HUES6 (cell line): ENCODE results near the gene ST7.
A peak's percentile ranks its signal among the peaks of the same experiment; 100 is the strongest.

Experiments
- H3K27ac ChIP-seq: 2 replicates; pipeline ENCODE4 v1.7.0; 2013; ENCODE audit warnings: low read depth, mild to moderate bottlenecking, low read length, inconsistent platforms
- H3K27me3 ChIP-seq: 2 replicates; pipeline ENCODE4 v1.6.1; 2013; ENCODE audit warnings: low read length; ENCODE audit not compliant: control insufficient read depth, insufficient read depth
- H3K36me3 ChIP-seq: 2 replicates; pipeline ENCODE4 v1.6.1; 2013; ENCODE audit warnings: low read length; ENCODE audit not compliant: control insufficient read depth, insufficient read depth
- H3K4me1 ChIP-seq: 2 replicates; pipeline ENCODE4 v1.6.1; 2013; ENCODE audit warnings: low read length; ENCODE audit not compliant: control insufficient read depth, insufficient read depth
- H3K4me3 ChIP-seq: 2 replicates; pipeline ENCODE4 v1.5.1; 2013; ENCODE audit warnings: low read depth, low read length
- H3K9ac ChIP-seq: one replicate; pipeline ENCODE4 v1.6.1; 2013; ENCODE audit warnings: mild to moderate bottlenecking, low read length
- H3K9me3 ChIP-seq: 2 replicates; pipeline ENCODE4 v1.6.1; 2013; ENCODE audit warnings: low read depth, low read length; ENCODE audit not compliant: control insufficient read depth, insufficient read depth

The ST7 gene

GRCh38 chr7:117210908-117211307 is 257.6 kb downstream of the ST7 start:
- H3K4me1 ChIP-seq = no peaks in the 10 kb centered on the region
- H3K36me3 ChIP-seq = peaks cover 3% of the 10 kb centered on the region; the same call in 1 of the 2 replicates
- H3K27ac ChIP-seq = no peak overlapping the region
- H3K4me3 ChIP-seq = no peak overlapping the region
- H3K9me3 ChIP-seq = no peaks in the 10 kb centered on the region
- no peak overlapping the region for H3K9ac ChIP-seq
- H3K27me3 ChIP-seq = no peaks in the 10 kb centered on the region

- Histone ChIP-seq H3K27ac (no peak overlapping the region), H3K9me3 (no peaks in the 10 kb centered on the region), H3K27me3 (no peaks in the 10 kb centered on the region), H3K36me3 (peaks cover 3% of the 10 kb centered on the region; the same call in 1 of the 2 replicates), H3K4me1 (no peaks in the 10 kb centered on the region), H3K9ac (no peak overlapping the region), H3K4me3 (no peak overlapping the region)
Observed at GRCh38 chr7:117211614-117212013, 258.3 kb downstream of the ST7 start.

- H3K9ac ChIP-seq = no peak overlapping the region
- H3K27ac ChIP-seq = no peak overlapping the region
- no peaks in the 10 kb centered on the region for H3K9me3 ChIP-seq
- H3K36me3 ChIP-seq = peaks cover 3% of the 10 kb centered on the region; the same call in 1 of the 2 replicates
- H3K4me3 ChIP-seq = no peak overlapping the region
- no peaks in the 10 kb centered on the region for H3K4me1 ChIP-seq
- H3K27me3 ChIP-seq = no peaks in the 10 kb centered on the region
Observed at GRCh38 chr7:117212969-117213877, 259.9 kb downstream of the ST7 start.

- H3K4me3 ChIP-seq = no peak overlapping the region
- H3K9me3 ChIP-seq = no peaks in the 10 kb centered on the region
- no peak overlapping the region for H3K9ac ChIP-seq
- H3K27ac ChIP-seq = no peak overlapping the region
- no peaks in the 10 kb centered on the region for H3K36me3 ChIP-seq
- no peaks in the 10 kb centered on the region for H3K4me1 ChIP-seq
- H3K27me3 ChIP-seq = no peaks in the 10 kb centered on the region
Observed at GRCh38 chr7:117216010-117216409, 262.7 kb downstream of the ST7 start.

GRCh38 chr7:117216436-117217069 is 263.3 kb downstream of the ST7 start:
- Histone ChIP-seq H3K27ac (no peak overlapping the region), H3K4me3 (no peak overlapping the region), H3K9me3 (no peaks in the 10 kb centered on the region), H3K36me3 (no peaks in the 10 kb centered on the region), H3K4me1 (no peaks in the 10 kb centered on the region), H3K9ac (no peak overlapping the region), H3K27me3 (no peaks in the 10 kb centered on the region)

- Histone ChIP-seq H3K9ac (no peak overlapping the region), H3K36me3 (no peaks in the 10 kb centered on the region), H3K9me3 (no peaks in the 10 kb centered on the region), H3K4me3 (no peak overlapping the region), H3K27ac (no peak overlapping the region), H3K4me1 (no peaks in the 10 kb centered on the region), H3K27me3 (no peaks in the 10 kb centered on the region)
Observed at GRCh38 chr7:117217106-117218035, 264.1 kb downstream of the ST7 start.

- Histone ChIP-seq H3K9me3 (no peaks in the 10 kb centered on the region), H3K36me3 (no peaks in the 10 kb centered on the region), H3K27ac (no peak overlapping the region), H3K4me1 (no peaks in the 10 kb centered on the region), H3K27me3 (no peaks in the 10 kb centered on the region), H3K9ac (no peak overlapping the region), H3K4me3 (no peak overlapping the region)
Observed at GRCh38 chr7:117218700-117219099, 265.4 kb downstream of the ST7 start.

DNA sequence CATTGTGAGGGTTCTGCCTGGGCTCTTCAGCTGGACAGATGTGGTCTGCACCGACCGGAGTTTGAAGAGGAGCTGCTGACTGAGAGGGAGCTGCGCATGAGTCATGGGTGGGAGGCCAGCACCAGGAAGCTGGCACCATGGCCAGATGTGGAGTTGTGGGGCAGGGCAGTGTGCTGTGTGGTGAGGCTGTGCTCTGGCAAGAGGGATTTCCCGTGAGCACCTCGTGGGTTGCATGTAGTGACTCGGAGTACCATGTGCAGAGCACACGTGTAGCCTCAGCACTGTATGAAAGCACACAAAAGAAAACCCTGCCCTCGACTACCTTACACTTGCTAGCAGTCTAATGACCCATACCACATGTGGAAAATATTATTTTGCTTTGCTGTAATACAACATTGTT is 266.2 kb downstream of the ST7 start:
- no peak overlapping the region for H3K4me3 ChIP-seq
- H3K36me3 ChIP-seq = no peaks in the 10 kb centered on the region
- H3K4me1 ChIP-seq = no peaks in the 10 kb centered on the region
- no peak overlapping the region for H3K9ac ChIP-seq
- H3K27ac ChIP-seq = no peak overlapping the region
- no peaks in the 10 kb centered on the region for H3K9me3 ChIP-seq
- H3K27me3 ChIP-seq = no peaks in the 10 kb centered on the region

GRCh38 chr7:117220836-117221235 is 267.5 kb downstream of the ST7 start:
- Histone ChIP-seq H3K4me3 (no peak overlapping the region), H3K9ac (no peak overlapping the region), H3K9me3 (no peaks in the 10 kb centered on the region), H3K27me3 (no peaks in the 10 kb centered on the region), H3K27ac (no peak overlapping the region), H3K36me3 (no peaks in the 10 kb centered on the region), H3K4me1 (0 out of 2 replicates have a peak, but pooled peaks cover 2% of the 10 kb centered on the region)

- Histone ChIP-seq H3K27me3 (no peaks in the 10 kb centered on the region), H3K4me3 (no peak overlapping the region), H3K9ac (peak overlapping the region; percentile 7), H3K4me1 (0 out of 2 replicates have a peak, but pooled peaks cover 3% of the 10 kb centered on the region), H3K27ac (no peak overlapping the region), H3K9me3 (no peaks in the 10 kb centered on the region), H3K36me3 (no peaks in the 10 kb centered on the region)
Observed at GRCh38 chr7:117225536-117225935, 272.2 kb downstream of the ST7 start.
